K562 (cell line): ENCODE measurements around the gene UBE2D3. TPM values are rescaled to one million over a fixed set of nuclear protein-coding genes. Genes with fewer than 3 reads are reported as not detected.

Experiments used
- ATAC-seq: fragments of 200-7000 bp; cut with Tn5 transposase; 3 replicates; pipeline ENCODE4 v1.9.1; 2020; ENCODE audit warnings: moderate library complexity
- BruUV-seq: library from RNA; stranded (reverse); fragments of 400-500 nt; replicated peaks from 2 replicates; lab custom pipeline; 2021; lab: Mats Ljungman, UMichigan
- CTCF ChIA-PET: fragments of 300-600 bp; formaldehyde crosslinking; extraction: SDS; loops from one replicate; lab custom pipeline; 2021; ENCODE audit warnings: low intra/inter-chr PET ratio; lab: Yijun Ruan, JAX
- POLR2A ChIA-PET: fragments of 300-600, 350-650 bp; sonication (Branson Sonifier 250); formaldehyde crosslinking; extraction: SDS; loops from one replicate; lab custom pipeline; 2021; ENCODE audit warnings: antibody characterized with exemption, inconsistent platforms; lab: Yijun Ruan, JAX
- DNase-seq, 4 experiments: peaks; one replicate each; pipeline versions ENCODE4 v3.0.0 to v3.0.0-alpha.2; 2011 to 2018; ENCODE audit warnings: low spot score in 3 of 4, mixed read lengths in 3 of 4; ENCODE audit errors: extremely low read depth in 1 of 4
- FAIRE-seq: peaks from 2 replicates; lab custom pipeline; 2011; peaks lifted over from hg19 to GRCh38; lab: Jason Lieb, UNC
- H2AFZ ChIP-seq: 2 replicates; pipeline ENCODE4 v1.6.0; 2011; ENCODE audit warnings: low read depth, low read length, control low read depth, inconsistent platforms
- H3K27ac ChIP-seq: fragments of 200-600 bp; 3 replicates; pipeline ENCODE4 v1.8.0; 2011; ENCODE audit warnings: low read depth, mild to moderate bottlenecking, control low read depth, inconsistent platforms, low read length, moderate library complexity, mixed read lengths; ENCODE audit errors: extremely low read depth
- H3K27me3 ChIP-seq, 2 experiments: fragments of 300-600 bp in 1 of 2; 2 replicates in 1 of 2; 3 replicates in 1 of 2; pipeline versions ENCODE4 v1.6.0 to v1.8.0; 2011; ENCODE audit warnings: inconsistent platforms in 2 of 2, low read length in 2 of 2, mild to moderate bottlenecking in 1 of 2, mixed read lengths in 1 of 2, moderate library complexity in 1 of 2; ENCODE audit not compliant: control insufficient read depth in 2 of 2, insufficient read depth in 2 of 2
- H3K36me3 ChIP-seq: fragments of 300-600 bp; 3 replicates; pipeline ENCODE4 v1.8.0; 2011; ENCODE audit warnings: mild to moderate bottlenecking, low read length, inconsistent platforms; ENCODE audit not compliant: control insufficient read depth, insufficient read depth
- H3K4me1 ChIP-seq, 2 experiments: fragments of 200-600 bp in 1 of 2; replicated peaks in 1 of 2; 2 replicates in 1 of 2; 3 replicates in 1 of 2; pipeline versions ENCODE4 v1.5.1 to v1.8.0; 2011; ENCODE audit warnings: inconsistent platforms in 2 of 2, low read length in 2 of 2, mild to moderate bottlenecking in 1 of 2, mixed read lengths in 1 of 2, moderate library complexity in 1 of 2; ENCODE audit not compliant: control insufficient read depth in 2 of 2, insufficient read depth in 2 of 2
- H3K4me2 ChIP-seq: 2 replicates; pipeline ENCODE4 v1.6.1; 2011; ENCODE audit warnings: low read length, control low read depth, inconsistent platforms, mixed read lengths; ENCODE audit not compliant: insufficient read depth
- H3K4me3 ChIP-seq: fragments of 200-600 bp; sonication (generic), shearing (Covaris generic); 2 replicates; pipeline ENCODE4 v1.5.1; 2016; ENCODE audit warnings: control low read depth, inconsistent platforms
- H3K79me2 ChIP-seq: fragments of 200-600 bp; 3 replicates; pipeline ENCODE4 v1.8.0; 2011; ENCODE audit warnings: low read length, inconsistent platforms; ENCODE audit not compliant: control insufficient read depth, insufficient read depth
- H3K9ac ChIP-seq, 2 experiments: 2 replicates each; pipeline versions ENCODE4 v1.6.0 to v1.6.1; 2011; ENCODE audit warnings: low read depth in 2 of 2, low read length in 2 of 2, control low read depth in 1 of 2, inconsistent platforms in 1 of 2, mild to moderate bottlenecking in 1 of 2, mixed read lengths in 1 of 2; ENCODE audit not compliant: insufficient read depth in 1 of 2
- H3K9me1 ChIP-seq: one replicate; pipeline ENCODE4 v1.6.0; 2011; ENCODE audit warnings: inconsistent platforms, mild to moderate bottlenecking, low read length, moderate library complexity; ENCODE audit not compliant: control insufficient read depth, insufficient read depth
- H3K9me3 ChIP-seq: replicated peaks from 2 replicates; pipeline ENCODE4 v1.5.1; 2011; ENCODE audit warnings: low read depth, low read length, inconsistent platforms; ENCODE audit not compliant: control insufficient read depth, insufficient read depth
- H4K20me1 ChIP-seq: replicated peaks from 2 replicates; pipeline ENCODE4 v1.6.1; 2011; ENCODE audit warnings: low read length, inconsistent platforms, mixed read lengths; ENCODE audit not compliant: control insufficient read depth, insufficient read depth
- ARHGAP35 ChIP-seq: fragments of 450-650 bp; IDR thresholded peaks from 2 replicates; pipeline ENCODE4 v1.6.1; 2018; ENCODE audit not compliant: partially characterized antibody
- KDM1A ChIP-seq, 2 experiments: fragments of 450-650 bp; IDR thresholded peaks; 2 replicates each; pipeline ENCODE4 v1.6.1; 2016; ENCODE audit warnings: mild to moderate bottlenecking in 2 of 2
- TRIM24 ChIP-seq, 2 experiments: fragments of 450-650 bp; IDR thresholded peaks; 2 replicates each; pipeline ENCODE4 v1.6.1; 2016
- XRCC4 ChIP-seq: IDR thresholded peaks from one replicate; pipeline ENCODE4 v1.6.1; 2011; ENCODE audit not compliant: insufficient read depth, insufficient read length; ENCODE audit errors: extremely low read depth
- WGBS: fragments of 100-300 bp; shearing (Covaris generic); methylation state at CpG from one replicate; pipeline ENCODE4 v1.1.6; 2016; ENCODE audit warnings: low coverage, mixed read lengths; ENCODE audit not compliant: insufficient coverage; ENCODE audit errors: missing lambda C conversion rate; 5-methylcytosine and 5-hydroxymethylcytosine counted together
- in situ Hi-C: fragments of 300-500 bp; cut with MboI; formaldehyde crosslinking; loops from 4 replicates; pipeline ENCODE4 v1.15.0; 2018; ENCODE audit warnings: inconsistent platforms, mixed read lengths
- intact Hi-C: fragments of 100-400 bp; cut with micrococcal nuclease; formaldehyde crosslinking; loops from 2 replicates; pipeline ENCODE4 v1.14.2; 2022
- polyA plus RNA-seq, 8 experiments: library from polyadenylated mRNA; depleted of rRNA in 4 of 8; stranded (reverse) in 5 of 8; unstranded in 3 of 8; fragments of >200 nt; fragmentation: Nextera tagmentation in 2 of 8; fragmentation: Illumina TruSeq in 1 of 8; extraction: Ambion mirVana in 2 of 8; extraction: Trizol in 1 of 8; gene quantifications; 2 replicates each; pipeline versions ENCODE4 v1.2.1 to v1.2.3, GENCODE V29; 2011 to 2014; ENCODE audit warnings: inconsistent platforms in 1 of 8, missing spikeins in 1 of 8
- total RNA-seq, 7 experiments: library from RNA; depleted of rRNA in 6 of 7; stranded (reverse); fragments of >200 nt in 6 of 7; fragmentation: Illumina TruSeq in 2 of 7; extraction: Trizol in 2 of 7; gene quantifications; 2 replicates each; pipeline versions ENCODE4 v1.2.1 to v1.2.3, GENCODE V29; 2011 to 2021; ENCODE audit warnings: low replicate concordance in 1 of 7
- TF ChIP-seq, protein P1 (sequence below), 2 experiments: IDR thresholded peaks; 2 replicates each; pipeline ENCODE4 v1.6.1; 2011; ENCODE audit warnings: borderline replicate concordance in 1 of 2, control low read depth in 1 of 2, low read depth in 1 of 2, low read length in 1 of 2, mild to moderate bottlenecking in 1 of 2, mixed read lengths in 1 of 2, moderate library complexity in 1 of 2; ENCODE audit not compliant: insufficient read depth in 1 of 2, insufficient read length in 1 of 2, poor library complexity in 1 of 2, severe bottlenecking in 1 of 2; ENCODE audit errors: extremely low read depth in 1 of 2
- TF ChIP-seq, protein P2 (sequence below): fragments of 450-650 bp; IDR thresholded peaks from 2 replicates; pipeline ENCODE4 v1.6.1; 2018; ENCODE audit not compliant: partially characterized antibody
- TF ChIP-seq, protein P3 (sequence below): fragments of 450-650 bp; formaldehyde crosslinking; IDR thresholded peaks from 2 replicates; pipeline ENCODE4 v1.4.0; 2020; ENCODE audit warnings: mild to moderate bottlenecking, moderate library complexity

Gene UBE2D3
- total and polyA plus RNA-seq, 9 of the 15 experiments (the other 6 are each of a cell fraction or from before 2014, with no cell fraction given), result 191 to 618 (median 292) TPM

DNA sequence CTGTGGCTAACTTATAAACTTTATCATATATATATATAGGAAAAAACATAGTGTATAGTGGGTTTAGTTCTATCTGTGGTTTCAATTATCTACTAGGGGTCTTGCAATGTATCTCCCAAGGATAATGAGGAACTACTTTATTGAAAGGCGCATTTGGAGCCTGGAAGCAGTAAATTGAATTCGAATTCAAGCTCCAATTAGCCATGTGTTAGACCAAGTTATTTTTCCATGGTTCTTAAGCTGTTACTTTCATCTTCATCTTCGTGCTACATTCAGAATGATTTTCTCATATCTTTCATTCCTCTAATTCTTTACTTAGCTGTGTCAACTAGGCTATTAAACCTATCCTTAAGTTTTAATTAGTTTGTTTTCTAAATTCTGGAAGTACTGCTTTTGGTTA, 39.4 kb downstream of the UBE2D3 start:
- DNase-seq, result no peak
- POLR2A ChIA-PET, result no interaction called here
- no TSS peak for BruUV-seq
- no peak for FAIRE-seq
- Histone ChIP-seq H3K27me3 (no peaks in the 10 kb centered on the region), H3K27ac (no peak overlapping the region; the same call in 2 of the 3 replicates), H3K79me2 (no peaks in the 10 kb centered on the region), H3K4me3 (no peak overlapping the region), H3K9ac (no peak overlapping the region), H4K20me1 (no peaks in the 10 kb centered on the region), H3K4me1 (no peaks in the 10 kb centered on the region; a peak in 2 of 5 replicates), H3K9me1 (no peaks in the 10 kb centered on the region), H3K36me3 (peaks cover 16% of the 10 kb centered on the region; the same call in 2 of the 3 replicates), H3K4me2 (no peak overlapping the region), H3K9me3 (no peaks in the 10 kb centered on the region), H2AFZ (no peak overlapping the region)
- in situ Hi-C loops (no loop called here), intact Hi-C loops (no loop called here)
- CTCF ChIA-PET, result no interaction called here
- ATAC-seq, result no peak
- WGBS, result 94% methylated on average over 3 of the region's 3 CpGs
- TF ChIP-seq XRCC4, result no peak

DNA sequence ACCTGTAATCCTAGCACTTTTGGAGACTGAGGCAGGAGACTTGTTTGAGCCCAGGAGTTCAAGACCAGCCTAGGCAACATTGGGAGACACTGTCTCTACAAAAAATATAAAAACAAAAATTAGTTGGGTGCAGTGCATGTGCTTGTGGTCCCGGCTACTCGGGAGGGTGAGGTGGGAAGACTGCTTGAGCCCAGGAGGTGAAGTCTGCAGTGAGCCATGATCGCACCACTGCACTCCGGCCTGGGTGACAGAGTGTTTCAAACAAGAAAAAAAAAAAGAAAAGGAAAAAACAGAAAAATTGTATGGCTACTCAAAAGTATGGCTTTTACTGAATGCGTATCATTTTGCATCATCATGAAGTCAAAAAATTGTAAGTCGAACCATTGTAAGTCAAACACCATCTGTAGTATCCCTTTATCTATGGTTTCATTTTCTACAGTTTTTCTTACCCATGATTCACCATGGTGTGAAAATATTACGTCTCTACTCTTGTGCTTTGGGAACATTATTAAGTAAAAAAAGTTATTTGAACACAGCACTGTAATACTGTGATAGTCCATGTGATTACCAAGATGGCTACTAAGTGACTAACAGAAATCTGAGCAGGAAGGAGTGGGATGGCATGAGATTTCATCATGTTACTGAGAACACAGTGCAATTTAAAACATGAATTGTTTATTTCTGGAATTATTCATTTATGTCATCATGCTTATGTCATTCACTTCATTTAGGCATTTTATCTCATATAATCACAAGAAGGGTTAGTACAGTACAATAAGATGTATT, 40.1 kb downstream of the UBE2D3 start:
- Histone ChIP-seq H3K9ac (no peak overlapping the region), H3K9me1 (no peaks in the 10 kb centered on the region), H3K4me1 (no peaks in the 10 kb centered on the region; a peak in 2 of 5 replicates), H3K4me3 (no peak overlapping the region), H3K4me2 (no peak overlapping the region), H2AFZ (no peak overlapping the region), H3K36me3 (peaks cover 9% of the 10 kb centered on the region; the same call in 2 of the 3 replicates), H4K20me1 (no peaks in the 10 kb centered on the region), H3K27me3 (no peaks in the 10 kb centered on the region), H3K27ac (no peak overlapping the region), H3K79me2 (no peaks in the 10 kb centered on the region), H3K9me3 (no peaks in the 10 kb centered on the region)
- intact Hi-C loops (no loop called here), in situ Hi-C loops (no loop called here)
- DNase-seq (no peak), FAIRE-seq (no peak), ATAC-seq (peak; percentile 55)
- 90% methylated on average over 7 of the region's 7 CpGs for WGBS
- no TSS peak for BruUV-seq
- ChIA-PET POLR2A (interaction anchor here (1.0 kb wide), 1 partner anchor 40 kb away, joined by 3 read pairs; the partner anchor contains the start of gene UBE2D3), CTCF (no interaction called here)
- TF ChIP-seq, protein P1, sequence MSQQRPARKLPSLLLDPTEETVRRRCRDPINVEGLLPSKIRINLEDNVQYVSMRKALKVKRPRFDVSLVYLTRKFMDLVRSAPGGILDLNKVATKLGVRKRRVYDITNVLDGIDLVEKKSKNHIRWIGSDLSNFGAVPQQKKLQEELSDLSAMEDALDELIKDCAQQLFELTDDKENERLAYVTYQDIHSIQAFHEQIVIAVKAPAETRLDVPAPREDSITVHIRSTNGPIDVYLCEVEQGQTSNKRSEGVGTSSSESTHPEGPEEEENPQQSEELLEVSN (IDR thresholded peaks at IDR 0.05; ENCODE audit: borderline replicate concordance in 1 of 2, extremely low read depth in 1 of 2, insufficient read depth in 1 of 2, insufficient read length in 1 of 2, low read depth in 1 of 2, low read length in 1 of 2, poor library complexity in 1 of 2, severe bottlenecking in 1 of 2), result no peak
- TF ChIP-seq TRIM24 (IDR thresholded peaks at IDR 0.05) (peak; percentile 96 to 97), KDM1A (IDR thresholded peaks at IDR 0.05) (no peak), ARHGAP35 (no peak)
- TF ChIP-seq, protein P2, sequence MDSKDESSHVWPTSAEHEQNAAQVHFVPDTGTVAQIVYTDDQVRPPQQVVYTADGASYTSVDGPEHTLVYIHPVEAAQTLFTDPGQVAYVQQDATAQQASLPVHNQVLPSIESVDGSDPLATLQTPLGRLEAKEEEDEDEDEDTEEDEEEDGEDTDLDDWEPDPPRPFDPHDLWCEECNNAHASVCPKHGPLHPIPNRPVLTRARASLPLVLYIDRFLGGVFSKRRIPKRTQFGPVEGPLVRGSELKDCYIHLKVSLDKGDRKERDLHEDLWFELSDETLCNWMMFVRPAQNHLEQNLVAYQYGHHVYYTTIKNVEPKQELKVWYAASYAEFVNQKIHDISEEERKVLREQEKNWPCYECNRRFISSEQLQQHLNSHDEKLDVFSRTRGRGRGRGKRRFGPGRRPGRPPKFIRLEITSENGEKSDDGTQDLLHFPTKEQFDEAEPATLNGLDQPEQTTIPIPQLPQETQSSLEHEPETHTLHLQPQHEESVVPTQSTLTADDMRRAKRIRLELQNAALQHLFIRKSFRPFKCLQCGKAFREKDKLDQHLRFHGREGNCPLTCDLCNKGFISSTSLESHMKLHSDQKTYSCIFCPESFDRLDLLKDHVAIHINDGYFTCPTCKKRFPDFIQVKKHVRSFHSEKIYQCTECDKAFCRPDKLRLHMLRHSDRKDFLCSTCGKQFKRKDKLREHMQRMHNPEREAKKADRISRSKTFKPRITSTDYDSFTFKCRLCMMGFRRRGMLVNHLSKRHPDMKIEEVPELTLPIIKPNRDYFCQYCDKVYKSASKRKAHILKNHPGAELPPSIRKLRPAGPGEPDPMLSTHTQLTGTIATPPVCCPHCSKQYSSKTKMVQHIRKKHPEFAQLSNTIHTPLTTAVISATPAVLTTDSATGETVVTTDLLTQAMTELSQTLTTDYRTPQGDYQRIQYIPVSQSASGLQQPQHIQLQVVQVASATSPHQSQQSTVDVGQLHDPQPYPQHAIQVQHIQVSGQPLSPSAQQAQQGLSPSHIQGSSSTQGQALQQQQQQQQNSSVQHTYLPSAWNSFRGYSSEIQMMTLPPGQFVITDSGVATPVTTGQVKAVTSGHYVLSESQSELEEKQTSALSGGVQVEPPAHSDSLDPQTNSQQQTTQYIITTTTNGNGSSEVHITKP, result no peak
- TF ChIP-seq, protein P3, sequence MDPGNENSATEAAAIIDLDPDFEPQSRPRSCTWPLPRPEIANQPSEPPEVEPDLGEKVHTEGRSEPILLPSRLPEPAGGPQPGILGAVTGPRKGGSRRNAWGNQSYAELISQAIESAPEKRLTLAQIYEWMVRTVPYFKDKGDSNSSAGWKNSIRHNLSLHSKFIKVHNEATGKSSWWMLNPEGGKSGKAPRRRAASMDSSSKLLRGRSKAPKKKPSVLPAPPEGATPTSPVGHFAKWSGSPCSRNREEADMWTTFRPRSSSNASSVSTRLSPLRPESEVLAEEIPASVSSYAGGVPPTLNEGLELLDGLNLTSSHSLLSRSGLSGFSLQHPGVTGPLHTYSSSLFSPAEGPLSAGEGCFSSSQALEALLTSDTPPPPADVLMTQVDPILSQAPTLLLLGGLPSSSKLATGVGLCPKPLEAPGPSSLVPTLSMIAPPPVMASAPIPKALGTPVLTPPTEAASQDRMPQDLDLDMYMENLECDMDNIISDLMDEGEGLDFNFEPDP (CRISPR knock-in tag), result no peak
